Measurements from ENCODE around the gene KLKB1.

Gene KLKB1

DNA sequence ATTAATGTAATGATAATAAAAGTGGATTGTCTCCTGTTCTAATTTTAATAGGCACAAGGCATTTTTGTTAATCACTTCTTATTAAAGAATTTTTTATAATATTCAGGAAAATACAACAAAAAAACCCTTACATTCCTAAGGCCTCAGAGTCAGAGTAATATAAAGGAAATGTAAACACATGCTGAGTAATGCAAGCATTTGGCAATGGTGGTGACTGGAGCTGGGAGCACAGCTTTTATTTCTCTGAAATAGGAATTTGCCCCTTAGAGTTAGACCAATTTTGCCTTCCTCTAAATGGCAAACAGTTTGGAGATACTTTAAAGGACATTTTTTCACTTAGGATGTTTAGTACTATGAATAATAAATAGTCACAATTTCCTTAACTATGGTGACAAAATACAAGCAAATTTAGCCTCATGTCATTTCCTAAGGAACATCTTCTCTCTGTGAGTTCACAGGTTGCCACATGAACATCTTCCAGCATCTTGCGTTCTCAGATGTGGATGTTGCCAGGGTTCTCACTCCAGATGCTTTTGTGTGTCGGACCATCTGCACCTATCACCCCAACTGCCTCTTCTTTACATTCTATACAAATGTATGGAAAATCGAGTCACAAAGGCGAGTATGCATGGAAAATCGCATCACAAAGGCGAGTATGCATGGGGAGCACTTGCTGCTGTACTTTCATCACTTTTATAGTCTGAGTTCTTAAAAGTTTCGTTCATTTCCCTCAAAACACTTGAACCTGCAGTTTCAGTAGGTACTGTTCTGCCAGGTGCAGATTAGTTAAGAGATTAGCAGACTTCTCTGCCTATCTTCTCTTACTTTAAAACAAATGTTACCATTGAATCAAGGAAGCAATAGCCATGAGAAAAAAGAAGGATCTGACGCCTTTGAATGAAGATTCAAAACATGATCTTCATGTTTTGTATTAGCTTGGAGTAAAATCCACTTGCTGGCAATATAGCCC, 22.8 kb downstream of the KLKB1 start:
- no peak overlapping the region for H3K27ac ChIP-seq
- TF ChIP-seq, protein P1, sequence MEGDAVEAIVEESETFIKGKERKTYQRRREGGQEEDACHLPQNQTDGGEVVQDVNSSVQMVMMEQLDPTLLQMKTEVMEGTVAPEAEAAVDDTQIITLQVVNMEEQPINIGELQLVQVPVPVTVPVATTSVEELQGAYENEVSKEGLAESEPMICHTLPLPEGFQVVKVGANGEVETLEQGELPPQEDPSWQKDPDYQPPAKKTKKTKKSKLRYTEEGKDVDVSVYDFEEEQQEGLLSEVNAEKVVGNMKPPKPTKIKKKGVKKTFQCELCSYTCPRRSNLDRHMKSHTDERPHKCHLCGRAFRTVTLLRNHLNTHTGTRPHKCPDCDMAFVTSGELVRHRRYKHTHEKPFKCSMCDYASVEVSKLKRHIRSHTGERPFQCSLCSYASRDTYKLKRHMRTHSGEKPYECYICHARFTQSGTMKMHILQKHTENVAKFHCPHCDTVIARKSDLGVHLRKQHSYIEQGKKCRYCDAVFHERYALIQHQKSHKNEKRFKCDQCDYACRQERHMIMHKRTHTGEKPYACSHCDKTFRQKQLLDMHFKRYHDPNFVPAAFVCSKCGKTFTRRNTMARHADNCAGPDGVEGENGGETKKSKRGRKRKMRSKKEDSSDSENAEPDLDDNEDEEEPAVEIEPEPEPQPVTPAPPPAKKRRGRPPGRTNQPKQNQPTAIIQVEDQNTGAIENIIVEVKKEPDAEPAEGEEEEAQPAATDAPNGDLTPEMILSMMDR (IDR thresholded peaks at IDR 0.05; ENCODE audit: low read depth, low read length, missing control alignments), result no peak
- in situ Hi-C loops (cut with HindIII; ENCODE audit: low pct_ligation_motif_present, low sequenced_read_pairs), result no loop called here
- no peak overlapping the region for H3K4me3 ChIP-seq (ENCODE audit: low read depth, low read length)
- peak; percentile 30 for DNase-seq
- H3K36me3 ChIP-seq (replicated peaks), result no peaks in the 10 kb centered on the region
- no peaks in the 10 kb centered on the region for H3K27me3 ChIP-seq (replicated peaks)

DNA sequence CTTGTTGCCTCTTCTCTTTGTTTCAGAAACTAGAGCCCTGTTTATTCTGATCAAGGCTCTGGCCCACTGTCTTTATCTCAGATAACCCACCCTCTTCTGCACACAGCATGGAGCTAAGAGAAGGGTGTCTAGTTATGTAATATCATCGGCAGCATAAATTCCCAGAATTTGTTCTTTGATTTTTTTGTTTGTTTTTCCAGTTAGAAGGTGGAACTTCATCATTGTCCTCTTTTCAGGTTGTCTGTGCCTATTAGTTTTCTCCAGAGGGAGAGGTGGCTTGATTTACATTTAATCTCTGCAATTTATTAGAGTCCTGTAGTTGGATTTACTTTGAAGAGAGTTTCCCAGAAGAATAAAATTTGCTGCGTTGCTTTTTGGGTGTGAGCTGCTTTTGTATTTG, 23.5 kb downstream of the KLKB1 start:
- no peak for DNase-seq
- TF ChIP-seq, protein P1 (IDR thresholded peaks at IDR 0.05; ENCODE audit: low read depth, low read length, missing control alignments), result no peak
- Histone ChIP-seq H3K27ac (no peak overlapping the region), H3K27me3 (replicated peaks) (no peaks in the 10 kb centered on the region), H3K36me3 (replicated peaks) (no peaks in the 10 kb centered on the region), H3K4me3 (ENCODE audit: low read depth, low read length) (no peak overlapping the region)
- in situ Hi-C loops (cut with HindIII; ENCODE audit: low pct_ligation_motif_present, low sequenced_read_pairs), result no loop called here

DNA sequence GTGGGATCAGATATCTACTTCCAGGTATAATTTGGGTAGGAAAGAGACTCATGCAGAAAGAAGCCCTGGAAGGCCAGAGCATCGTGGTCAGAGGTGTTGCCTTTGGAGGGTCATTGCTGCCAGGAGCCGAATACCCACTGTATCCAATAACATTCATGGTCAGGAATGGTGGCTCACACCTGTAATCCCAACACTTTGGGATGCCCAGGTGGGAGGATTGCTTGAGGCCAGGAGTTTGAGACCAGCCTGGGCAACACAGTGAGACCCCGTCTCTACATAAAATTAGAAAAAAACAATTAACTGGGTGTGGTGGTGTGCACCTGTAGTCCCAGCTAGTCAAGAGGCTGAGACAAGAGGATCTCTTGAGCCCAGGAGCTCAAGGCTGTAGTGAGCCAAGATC, 27.8 kb downstream of the KLKB1 start:
- TF ChIP-seq, protein P1 (IDR thresholded peaks at IDR 0.05; ENCODE audit: low read depth, low read length, missing control alignments), result no peak
- no peaks in the 10 kb centered on the region for H3K36me3 ChIP-seq (replicated peaks)
- no peak overlapping the region for H3K27ac ChIP-seq
- H3K27me3 ChIP-seq (replicated peaks), result no peaks in the 10 kb centered on the region
- no peak for DNase-seq
- no peak overlapping the region for H3K4me3 ChIP-seq (ENCODE audit: low read depth, low read length)
- in situ Hi-C loops (cut with HindIII; ENCODE audit: low pct_ligation_motif_present, low sequenced_read_pairs), result no loop called here

DNA sequence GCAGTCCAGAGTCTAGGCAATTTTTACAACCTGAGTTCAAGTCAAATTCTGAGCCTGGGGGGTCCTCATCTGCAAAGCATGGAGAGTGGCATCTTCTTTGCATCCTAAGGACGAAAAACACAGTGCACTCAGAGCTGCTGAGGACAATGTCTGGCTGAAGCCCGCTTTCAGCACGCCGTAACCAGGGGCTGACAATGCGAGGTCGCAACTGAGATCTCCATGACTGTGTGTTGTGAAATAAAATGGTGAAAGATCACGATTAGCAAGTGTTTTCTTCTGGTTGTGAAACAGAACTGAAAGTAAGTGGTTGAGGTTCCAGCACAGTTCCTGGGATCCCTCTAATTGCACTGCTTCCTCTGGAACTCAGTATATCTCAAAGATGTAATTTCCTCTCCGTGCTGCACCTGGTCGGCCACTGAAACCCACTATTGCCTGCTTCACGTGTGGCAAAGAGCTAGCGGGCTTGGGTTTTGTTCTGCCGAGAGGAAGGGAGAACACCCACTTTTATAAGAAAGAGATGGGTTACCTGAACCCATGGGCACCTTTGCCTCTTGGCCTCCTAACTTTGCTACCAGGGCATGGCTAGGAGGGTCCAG, 31.0 kb downstream of the KLKB1 start:
- Histone ChIP-seq H3K27ac (no peak overlapping the region), H3K4me3 (ENCODE audit: low read depth, low read length) (no peak overlapping the region), H3K36me3 (replicated peaks) (no peaks in the 10 kb centered on the region), H3K27me3 (replicated peaks) (no peaks in the 10 kb centered on the region)
- no peak for DNase-seq
- TF ChIP-seq, protein P1 (IDR thresholded peaks at IDR 0.05; ENCODE audit: low read depth, low read length, missing control alignments), result no peak
- in situ Hi-C loops (cut with HindIII; ENCODE audit: low pct_ligation_motif_present, low sequenced_read_pairs), result no loop called here

DNA sequence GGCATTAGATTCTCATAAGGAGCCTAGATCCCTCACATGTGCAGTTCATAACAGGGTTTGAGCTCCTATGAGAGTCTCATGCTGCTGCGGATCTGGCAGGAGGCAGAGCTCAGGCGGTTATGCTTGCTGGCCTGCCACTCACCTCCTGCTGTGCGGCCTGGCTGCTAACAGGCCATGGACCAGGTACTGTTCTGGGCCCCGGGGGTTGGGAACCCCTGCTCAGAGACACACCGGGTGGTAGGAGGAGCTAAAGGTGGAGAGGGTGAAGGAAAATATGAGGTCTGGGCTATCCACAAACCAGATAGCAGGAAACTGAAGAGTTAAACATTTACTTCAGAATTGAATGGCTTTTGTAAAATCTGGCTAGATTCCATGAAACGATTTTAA, 32.8 kb downstream of the KLKB1 start:
- Histone ChIP-seq H3K27ac (no peak overlapping the region), H3K36me3 (replicated peaks) (no peaks in the 10 kb centered on the region), H3K27me3 (replicated peaks) (no peaks in the 10 kb centered on the region), H3K4me3 (ENCODE audit: low read depth, low read length) (no peak overlapping the region)
- in situ Hi-C loops (cut with HindIII; ENCODE audit: low pct_ligation_motif_present, low sequenced_read_pairs), result no loop called here
- no peak for DNase-seq
- TF ChIP-seq, protein P1 (IDR thresholded peaks at IDR 0.05; ENCODE audit: low read depth, low read length, missing control alignments), result no peak

Measured in brain microvascular endothelial cell (primary cell).